ENCODE data around the gene BCL3. TPM values are rescaled to one million over a fixed set of nuclear protein-coding genes. Genes with fewer than 3 reads are reported as not detected.
A peak's percentile ranks its signal among the peaks of the same experiment; 100 is the strongest.

The BCL3 gene
- total RNA-seq, 1 experiment from 2014 or later: 7.8 TPM

DNA sequence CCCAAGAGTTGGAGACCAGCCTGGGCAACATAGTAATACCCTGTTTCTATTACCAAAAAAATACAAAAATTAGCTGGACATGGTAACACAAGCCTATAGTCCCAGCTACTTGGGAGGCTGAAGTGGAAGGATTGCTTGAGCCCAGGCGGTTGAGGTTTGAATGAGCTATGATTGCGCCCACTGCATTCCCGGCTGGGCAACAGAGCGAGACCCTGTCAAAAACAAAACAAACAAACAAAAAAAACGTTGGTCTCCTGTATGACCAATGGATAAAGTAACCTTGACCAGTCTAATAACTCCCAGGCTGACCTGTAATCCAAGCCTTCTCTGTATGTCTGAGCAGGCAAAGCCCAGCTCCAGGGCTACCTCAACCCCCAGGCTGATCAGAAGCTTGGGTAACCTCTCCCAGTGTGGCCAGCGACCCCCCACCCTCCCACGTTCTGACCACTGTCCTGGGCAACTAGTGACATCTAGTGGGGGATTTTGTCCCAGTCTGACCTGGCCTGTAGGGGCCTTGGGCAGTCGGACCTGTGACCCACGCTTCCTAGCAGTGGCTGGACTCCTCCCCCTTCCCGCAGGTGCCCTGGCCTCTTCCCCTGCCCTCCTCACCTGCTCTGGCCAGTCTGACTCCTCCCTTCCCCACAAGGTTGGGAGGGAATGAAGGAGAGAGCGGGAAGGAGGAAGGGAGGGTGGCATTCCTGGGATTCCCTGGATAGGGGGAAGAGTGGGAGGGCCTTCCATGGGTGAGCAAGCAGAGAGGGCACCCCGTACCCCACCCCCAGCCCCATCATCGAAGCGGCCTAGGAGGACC, 59.3 kb downstream of the BCL3 start (continued):
- TF ChIP-seq ZNF317 (CRISPR knock-in tag; IDR thresholded peaks at IDR 0.05; ENCODE audit: borderline replicate concordance, low read depth): no peak
- no peak for TF ChIP-seq ZNF671 (CRISPR knock-in tag; IDR thresholded peaks at IDR 0.05)
- TF ChIP-seq FOXK1 (CRISPR knock-in tag; IDR thresholded peaks at IDR 0.05): peak; percentile 45; the same call in 1 of the 2 replicates
- TF ChIP-seq FOXJ3 (CRISPR knock-in tag; IDR thresholded peaks at IDR 0.05; ENCODE audit: borderline replicate concordance): no peak
- no peak for TF ChIP-seq JUN (CRISPR knock-in tag; IDR thresholded peaks at IDR 0.05)
- TF ChIP-seq, protein P1, sequence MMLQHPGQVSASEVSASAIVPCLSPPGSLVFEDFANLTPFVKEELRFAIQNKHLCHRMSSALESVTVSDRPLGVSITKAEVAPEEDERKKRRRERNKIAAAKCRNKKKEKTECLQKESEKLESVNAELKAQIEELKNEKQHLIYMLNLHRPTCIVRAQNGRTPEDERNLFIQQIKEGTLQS (CRISPR knock-in tag; conservative IDR thresholded peaks at IDR 0.05): no peak
- no peak for TF ChIP-seq RORB (CRISPR knock-in tag; IDR thresholded peaks at IDR 0.05)
- no peak for TF ChIP-seq ZNF416 (CRISPR knock-in tag; IDR thresholded peaks at IDR 0.05)
- 0 out of 2 replicates have a peak, but pooled peaks have one; percentile 8 for TF ChIP-seq TP53 (CRISPR knock-in tag; IDR thresholded peaks at IDR 0.05)
- TF ChIP-seq ZNF232 (CRISPR knock-in tag; IDR thresholded peaks at IDR 0.05): no peak
- TF ChIP-seq, protein P2, sequence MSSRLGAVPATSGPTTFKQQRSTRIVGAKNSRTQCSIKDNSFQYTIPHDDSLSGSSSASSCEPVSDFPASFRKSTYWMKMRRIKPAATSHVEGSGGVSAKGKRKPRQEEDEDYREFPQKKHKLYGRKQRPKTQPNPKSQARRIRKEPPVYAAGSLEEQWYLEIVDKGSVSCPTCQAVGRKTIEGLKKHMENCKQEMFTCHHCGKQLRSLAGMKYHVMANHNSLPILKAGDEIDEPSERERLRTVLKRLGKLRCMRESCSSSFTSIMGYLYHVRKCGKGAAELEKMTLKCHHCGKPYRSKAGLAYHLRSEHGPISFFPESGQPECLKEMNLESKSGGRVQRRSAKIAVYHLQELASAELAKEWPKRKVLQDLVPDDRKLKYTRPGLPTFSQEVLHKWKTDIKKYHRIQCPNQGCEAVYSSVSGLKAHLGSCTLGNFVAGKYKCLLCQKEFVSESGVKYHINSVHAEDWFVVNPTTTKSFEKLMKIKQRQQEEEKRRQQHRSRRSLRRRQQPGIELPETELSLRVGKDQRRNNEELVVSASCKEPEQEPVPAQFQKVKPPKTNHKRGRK (CRISPR knock-in tag; IDR thresholded peaks at IDR 0.05; ENCODE audit: borderline replicate concordance): no peak
- TF ChIP-seq RELA (CRISPR knock-in tag; IDR thresholded peaks at IDR 0.05; ENCODE audit: borderline replicate concordance): no peak
- TF ChIP-seq, protein P3, sequence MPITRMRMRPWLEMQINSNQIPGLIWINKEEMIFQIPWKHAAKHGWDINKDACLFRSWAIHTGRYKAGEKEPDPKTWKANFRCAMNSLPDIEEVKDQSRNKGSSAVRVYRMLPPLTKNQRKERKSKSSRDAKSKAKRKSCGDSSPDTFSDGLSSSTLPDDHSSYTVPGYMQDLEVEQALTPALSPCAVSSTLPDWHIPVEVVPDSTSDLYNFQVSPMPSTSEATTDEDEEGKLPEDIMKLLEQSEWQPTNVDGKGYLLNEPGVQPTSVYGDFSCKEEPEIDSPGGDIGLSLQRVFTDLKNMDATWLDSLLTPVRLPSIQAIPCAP (CRISPR knock-in tag; IDR thresholded peaks at IDR 0.05): no peak
- TF ChIP-seq, protein P4, sequence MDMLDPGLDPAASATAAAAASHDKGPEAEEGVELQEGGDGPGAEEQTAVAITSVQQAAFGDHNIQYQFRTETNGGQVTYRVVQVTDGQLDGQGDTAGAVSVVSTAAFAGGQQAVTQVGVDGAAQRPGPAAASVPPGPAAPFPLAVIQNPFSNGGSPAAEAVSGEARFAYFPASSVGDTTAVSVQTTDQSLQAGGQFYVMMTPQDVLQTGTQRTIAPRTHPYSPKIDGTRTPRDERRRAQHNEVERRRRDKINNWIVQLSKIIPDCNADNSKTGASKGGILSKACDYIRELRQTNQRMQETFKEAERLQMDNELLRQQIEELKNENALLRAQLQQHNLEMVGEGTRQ (CRISPR knock-in tag; IDR thresholded peaks at IDR 0.05): no peak; the same call in 1 of the 2 replicates
- TF ChIP-seq TEAD1 (CRISPR knock-in tag; IDR thresholded peaks at IDR 0.05): peak; percentile 98; the same call in 1 of the 2 replicates
- peak; percentile 61 for TF ChIP-seq SP1 (CRISPR knock-in tag; conservative IDR thresholded peaks at IDR 0.05)
- TF ChIP-seq CBFB (CRISPR knock-in tag; IDR thresholded peaks at IDR 0.05; ENCODE audit: low read depth): no peak
- peak; percentile 40; the same call in 1 of the 2 replicates for TF ChIP-seq NFE2L1 (CRISPR knock-in tag; IDR thresholded peaks at IDR 0.05)
- TF ChIP-seq FOXP1 (CRISPR knock-in tag; IDR thresholded peaks at IDR 0.05; ENCODE audit: borderline replicate concordance): no peak
- TF ChIP-seq, protein P5, sequence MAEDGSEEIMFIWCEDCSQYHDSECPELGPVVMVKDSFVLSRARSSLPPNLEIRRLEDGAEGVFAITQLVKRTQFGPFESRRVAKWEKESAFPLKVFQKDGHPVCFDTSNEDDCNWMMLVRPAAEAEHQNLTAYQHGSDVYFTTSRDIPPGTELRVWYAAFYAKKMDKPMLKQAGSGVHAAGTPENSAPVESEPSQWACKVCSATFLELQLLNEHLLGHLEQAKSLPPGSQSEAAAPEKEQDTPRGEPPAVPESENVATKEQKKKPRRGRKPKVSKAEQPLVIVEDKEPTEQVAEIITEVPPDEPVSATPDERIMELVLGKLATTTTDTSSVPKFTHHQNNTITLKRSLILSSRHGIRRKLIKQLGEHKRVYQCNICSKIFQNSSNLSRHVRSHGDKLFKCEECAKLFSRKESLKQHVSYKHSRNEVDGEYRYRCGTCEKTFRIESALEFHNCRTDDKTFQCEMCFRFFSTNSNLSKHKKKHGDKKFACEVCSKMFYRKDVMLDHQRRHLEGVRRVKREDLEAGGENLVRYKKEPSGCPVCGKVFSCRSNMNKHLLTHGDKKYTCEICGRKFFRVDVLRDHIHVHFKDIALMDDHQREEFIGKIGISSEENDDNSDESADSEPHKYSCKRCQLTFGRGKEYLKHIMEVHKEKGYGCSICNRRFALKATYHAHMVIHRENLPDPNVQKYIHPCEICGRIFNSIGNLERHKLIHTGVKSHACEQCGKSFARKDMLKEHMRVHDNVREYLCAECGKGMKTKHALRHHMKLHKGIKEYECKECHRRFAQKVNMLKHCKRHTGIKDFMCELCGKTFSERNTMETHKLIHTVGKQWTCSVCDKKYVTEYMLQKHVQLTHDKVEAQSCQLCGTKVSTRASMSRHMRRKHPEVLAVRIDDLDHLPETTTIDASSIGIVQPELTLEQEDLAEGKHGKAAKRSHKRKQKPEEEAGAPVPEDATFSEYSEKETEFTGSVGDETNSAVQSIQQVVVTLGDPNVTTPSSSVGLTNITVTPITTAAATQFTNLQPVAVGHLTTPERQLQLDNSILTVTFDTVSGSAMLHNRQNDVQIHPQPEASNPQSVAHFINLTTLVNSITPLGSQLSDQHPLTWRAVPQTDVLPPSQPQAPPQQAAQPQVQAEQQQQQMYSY (CRISPR knock-in tag; IDR thresholded peaks at IDR 0.05): 0 out of 2 replicates have a peak, but pooled peaks have one; percentile 26
- peak; percentile 86 for TF ChIP-seq TEAD4 (CRISPR knock-in tag; IDR thresholded peaks at IDR 0.05)
- TF ChIP-seq, protein P6, sequence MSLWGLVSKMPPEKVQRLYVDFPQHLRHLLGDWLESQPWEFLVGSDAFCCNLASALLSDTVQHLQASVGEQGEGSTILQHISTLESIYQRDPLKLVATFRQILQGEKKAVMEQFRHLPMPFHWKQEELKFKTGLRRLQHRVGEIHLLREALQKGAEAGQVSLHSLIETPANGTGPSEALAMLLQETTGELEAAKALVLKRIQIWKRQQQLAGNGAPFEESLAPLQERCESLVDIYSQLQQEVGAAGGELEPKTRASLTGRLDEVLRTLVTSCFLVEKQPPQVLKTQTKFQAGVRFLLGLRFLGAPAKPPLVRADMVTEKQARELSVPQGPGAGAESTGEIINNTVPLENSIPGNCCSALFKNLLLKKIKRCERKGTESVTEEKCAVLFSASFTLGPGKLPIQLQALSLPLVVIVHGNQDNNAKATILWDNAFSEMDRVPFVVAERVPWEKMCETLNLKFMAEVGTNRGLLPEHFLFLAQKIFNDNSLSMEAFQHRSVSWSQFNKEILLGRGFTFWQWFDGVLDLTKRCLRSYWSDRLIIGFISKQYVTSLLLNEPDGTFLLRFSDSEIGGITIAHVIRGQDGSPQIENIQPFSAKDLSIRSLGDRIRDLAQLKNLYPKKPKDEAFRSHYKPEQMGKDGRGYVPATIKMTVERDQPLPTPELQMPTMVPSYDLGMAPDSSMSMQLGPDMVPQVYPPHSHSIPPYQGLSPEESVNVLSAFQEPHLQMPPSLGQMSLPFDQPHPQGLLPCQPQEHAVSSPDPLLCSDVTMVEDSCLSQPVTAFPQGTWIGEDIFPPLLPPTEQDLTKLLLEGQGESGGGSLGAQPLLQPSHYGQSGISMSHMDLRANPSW (CRISPR knock-in tag; conservative IDR thresholded peaks at IDR 0.05; ENCODE audit: low read depth): no peak

Data from WTC11 (cell line).